ENCODE results near the gene DNAJA3. TPM values are rescaled to one million over a fixed set of nuclear protein-coding genes. Genes with fewer than 3 reads are reported as not detected.

Gene DNAJA3
- total RNA-seq, 4 donors from 2014 or later: 24.8 to 42.4 (median 31.8) TPM

- TF ChIP-seq CTCF (IDR thresholded peaks at IDR 0.05; ENCODE audit: low read depth): no peak
Measured at GRCh38 chr16:4433914-4434787, 8.5 kb downstream of the DNAJA3 start.

- no peak for TF ChIP-seq CTCF (IDR thresholded peaks at IDR 0.05; ENCODE audit: low read depth)
Measured at GRCh38 chr16:4435337-4436067, 9.8 kb downstream of the DNAJA3 start.

- no peak for TF ChIP-seq CTCF (IDR thresholded peaks at IDR 0.05; ENCODE audit: low read depth)
Measured at GRCh38 chr16:4437366-4437765, 11.7 kb downstream of the DNAJA3 start.

GRCh38 chr16:4442371-4442770 lies 16.7 kb downstream of the DNAJA3 start:
- no peak for TF ChIP-seq CTCF (IDR thresholded peaks at IDR 0.05; ENCODE audit: low read depth)

GRCh38 chr16:4443271-4443670 lies 17.6 kb downstream of the DNAJA3 start:
- TF ChIP-seq CTCF (IDR thresholded peaks at IDR 0.05; ENCODE audit: low read depth): no peak

GRCh38 chr16:4443986-4444385 lies 18.3 kb downstream of the DNAJA3 start:
- TF ChIP-seq CTCF (IDR thresholded peaks at IDR 0.05; ENCODE audit: low read depth): no peak

GRCh38 chr16:4450430-4450829 lies 24.8 kb downstream of the DNAJA3 start:
- TF ChIP-seq CTCF (IDR thresholded peaks at IDR 0.05; ENCODE audit: low read depth): no peak
